ENCODE measurements around the gene LRMDA. TPM values are rescaled to one million over a fixed set of nuclear protein-coding genes. Genes with fewer than 3 reads are reported as not detected.

LRMDA gene
- total and polyA plus RNA-seq, 4 donors: 12.1 to 40.8 (median 21.6) TPM

- DNase-seq (no peak), ATAC-seq (ENCODE audit: insufficient read depth, low FRiP score) (no peak)
- peaks cover 0 to 5% (median 3%) of the 10 kb centered on the region in 5 donors for H3K4me1 ChIP-seq (ENCODE audit: control insufficient read depth in 5 of 5, insufficient read depth in 5 of 5, low read length in 5 of 5)
- H3K27me3 ChIP-seq (ENCODE audit: control insufficient read depth in 3 of 3, insufficient read depth in 3 of 3, low read length in 2 of 3): no peaks in the 10 kb centered on the region
- no peaks in the 10 kb centered on the region for H3K36me3 ChIP-seq (ENCODE audit: control insufficient read depth in 4 of 4, insufficient read depth in 4 of 4, low read length in 4 of 4)
- TF ChIP-seq, protein P1, sequence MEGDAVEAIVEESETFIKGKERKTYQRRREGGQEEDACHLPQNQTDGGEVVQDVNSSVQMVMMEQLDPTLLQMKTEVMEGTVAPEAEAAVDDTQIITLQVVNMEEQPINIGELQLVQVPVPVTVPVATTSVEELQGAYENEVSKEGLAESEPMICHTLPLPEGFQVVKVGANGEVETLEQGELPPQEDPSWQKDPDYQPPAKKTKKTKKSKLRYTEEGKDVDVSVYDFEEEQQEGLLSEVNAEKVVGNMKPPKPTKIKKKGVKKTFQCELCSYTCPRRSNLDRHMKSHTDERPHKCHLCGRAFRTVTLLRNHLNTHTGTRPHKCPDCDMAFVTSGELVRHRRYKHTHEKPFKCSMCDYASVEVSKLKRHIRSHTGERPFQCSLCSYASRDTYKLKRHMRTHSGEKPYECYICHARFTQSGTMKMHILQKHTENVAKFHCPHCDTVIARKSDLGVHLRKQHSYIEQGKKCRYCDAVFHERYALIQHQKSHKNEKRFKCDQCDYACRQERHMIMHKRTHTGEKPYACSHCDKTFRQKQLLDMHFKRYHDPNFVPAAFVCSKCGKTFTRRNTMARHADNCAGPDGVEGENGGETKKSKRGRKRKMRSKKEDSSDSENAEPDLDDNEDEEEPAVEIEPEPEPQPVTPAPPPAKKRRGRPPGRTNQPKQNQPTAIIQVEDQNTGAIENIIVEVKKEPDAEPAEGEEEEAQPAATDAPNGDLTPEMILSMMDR (IDR thresholded peaks at IDR 0.05; ENCODE audit: control extremely low read depth, extremely low read depth): no peak
- H3K9me3 ChIP-seq (ENCODE audit: control insufficient read depth in 4 of 4, insufficient read depth in 3 of 4, low read length in 3 of 4): no peaks in the 10 kb centered on the region
- H3K4me3 ChIP-seq: no peak overlapping the region
- H3K9ac ChIP-seq (ENCODE audit: insufficient read depth in 1 of 2, low read length in 2 of 2): no peak overlapping the region
- 97 to 99% methylated on average over 7 of the region's 7 CpGs for WGBS, 2 donors
- H3K27ac ChIP-seq (ENCODE audit: low read depth in 1 of 2, low read length in 1 of 2): no peak overlapping the region
Measured at GRCh38 chr10:75999515-76000209, 568.2 kb downstream of the LRMDA start.

DNA sequence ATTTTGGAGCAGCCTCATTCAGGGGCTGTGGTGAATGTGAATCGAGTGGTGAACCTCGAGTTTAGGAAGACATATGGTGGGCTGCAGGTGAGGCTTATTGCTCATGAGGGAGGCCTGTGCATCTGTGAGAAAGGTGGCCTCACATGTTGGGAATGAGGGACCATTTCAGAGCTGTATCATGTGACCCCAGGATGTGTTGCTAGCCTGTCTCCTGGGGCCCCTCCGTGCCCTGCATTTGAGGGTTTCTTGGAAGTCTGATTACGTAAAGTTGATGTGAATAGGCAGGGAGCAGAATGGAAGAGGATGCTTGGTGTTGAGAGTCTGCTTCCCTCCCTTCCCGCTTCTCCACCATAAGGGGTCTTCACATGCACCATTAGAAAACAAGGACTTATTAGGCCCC, 569.1 kb downstream of the LRMDA start:
- ATAC-seq (ENCODE audit: insufficient read depth, low FRiP score): no peak
- TF ChIP-seq, protein P1 (IDR thresholded peaks at IDR 0.05; ENCODE audit: control extremely low read depth, extremely low read depth): no peak
- WGBS, 2 donors: 92 to 93% methylated on average over 5 of the region's 5 CpGs
- no peak for DNase-seq
- H3K27ac ChIP-seq (ENCODE audit: low read depth in 1 of 2, low read length in 1 of 2): no peak overlapping the region
- no peaks in the 10 kb centered on the region for H3K9me3 ChIP-seq (ENCODE audit: control insufficient read depth in 4 of 4, insufficient read depth in 3 of 4, low read length in 3 of 4)
- peaks cover 0 to 5% (median under 1%) of the 10 kb centered on the region in 5 donors for H3K4me1 ChIP-seq (ENCODE audit: control insufficient read depth in 5 of 5, insufficient read depth in 5 of 5, low read length in 5 of 5)
- no peak overlapping the region for H3K4me3 ChIP-seq
- H3K27me3 ChIP-seq (ENCODE audit: control insufficient read depth in 3 of 3, insufficient read depth in 3 of 3, low read length in 2 of 3): no peaks in the 10 kb centered on the region
- no peaks in the 10 kb centered on the region for H3K36me3 ChIP-seq (ENCODE audit: control insufficient read depth in 4 of 4, insufficient read depth in 4 of 4, low read length in 4 of 4)
- no peak overlapping the region for H3K9ac ChIP-seq (ENCODE audit: insufficient read depth in 1 of 2, low read length in 2 of 2)

- TF ChIP-seq, protein P1 (IDR thresholded peaks at IDR 0.05; ENCODE audit: control extremely low read depth, extremely low read depth): no peak
- no peaks in the 10 kb centered on the region for H3K36me3 ChIP-seq (ENCODE audit: control insufficient read depth in 4 of 4, insufficient read depth in 4 of 4, low read length in 4 of 4)
- no peak overlapping the region for H3K9ac ChIP-seq (ENCODE audit: insufficient read depth in 1 of 2, low read length in 2 of 2)
- no peaks in the 10 kb centered on the region for H3K9me3 ChIP-seq (ENCODE audit: control insufficient read depth in 4 of 4, insufficient read depth in 3 of 4, low read length in 3 of 4)
- peaks cover 0 to 5% (median 0%) of the 10 kb centered on the region in 5 donors for H3K4me1 ChIP-seq (ENCODE audit: control insufficient read depth in 5 of 5, insufficient read depth in 5 of 5, low read length in 5 of 5)
- no peaks in the 10 kb centered on the region for H3K27me3 ChIP-seq (ENCODE audit: control insufficient read depth in 3 of 3, insufficient read depth in 3 of 3, low read length in 2 of 3)
- H3K4me3 ChIP-seq: no peak overlapping the region
- 88 to 91% methylated on average over 4 of the region's 4 CpGs for WGBS, 2 donors
- ATAC-seq (ENCODE audit: insufficient read depth, low FRiP score): no peak
- DNase-seq: no peak
- no peak overlapping the region for H3K27ac ChIP-seq (ENCODE audit: low read depth in 1 of 2, low read length in 1 of 2)
Measured at GRCh38 chr10:76001019-76001418, 569.6 kb downstream of the LRMDA start.

GRCh38 chr10:76001461-76001860, 570.0 kb downstream of the LRMDA start:
- Histone ChIP-seq H3K9me3 (ENCODE audit: control insufficient read depth in 4 of 4, insufficient read depth in 3 of 4, low read length in 3 of 4) (no peaks in the 10 kb centered on the region), H3K4me1 (ENCODE audit: control insufficient read depth in 5 of 5, insufficient read depth in 5 of 5, low read length in 5 of 5) (peaks cover 0 to 5% (median 0%) of the 10 kb centered on the region in 5 donors), H3K27me3 (ENCODE audit: control insufficient read depth in 3 of 3, insufficient read depth in 3 of 3, low read length in 2 of 3) (no peaks in the 10 kb centered on the region), H3K36me3 (ENCODE audit: control insufficient read depth in 4 of 4, insufficient read depth in 4 of 4, low read length in 4 of 4) (no peaks in the 10 kb centered on the region), H3K9ac (ENCODE audit: insufficient read depth in 1 of 2, low read length in 2 of 2) (no peak overlapping the region), H3K4me3 (no peak overlapping the region), H3K27ac (ENCODE audit: low read depth in 1 of 2, low read length in 1 of 2) (no peak overlapping the region)
- ATAC-seq (ENCODE audit: insufficient read depth, low FRiP score): no peak
- TF ChIP-seq, protein P1 (IDR thresholded peaks at IDR 0.05; ENCODE audit: control extremely low read depth, extremely low read depth): no peak
- 100% methylated on average over 1 of the region's 1 CpG for whole genome bisulfite sequencing, 2 donors
- no peak for DNase-seq

All from lung (tissue), 12 donors.